HT-29 (cell line): Measurements from ENCODE around the gene SPATA2. TPM values are rescaled to one million over a fixed set of nuclear protein-coding genes. Genes with fewer than 3 reads are reported as not detected.
"Not testable (repeated sequence)": the region's sequence is repeated elsewhere in the genome, so short reads cannot be mapped to it uniquely, and the experiment has no call there.

Experiments used
- DNase-seq: peaks from one replicate; pipeline ENCODE4 v3.0.0-alpha.2; 2015; ENCODE audit warnings: low spot score
- total RNA-seq: library from RNA; depleted of rRNA; stranded (reverse); fragments of >200 nt; shearing (Covaris generic); gene quantifications from 2 replicates; pipeline ENCODE4 v1.2.3, GENCODE V29; 2014

SPATA2 gene
- total RNA-seq, 1 experiment from 2014 or later = 10.7 TPM

GRCh38 chr20:49885558-49886332 lies 29.6 kb downstream of the SPATA2 start:
- DNase-seq = no peak

GRCh38 chr20:49883246-49883802 lies 32.0 kb downstream of the SPATA2 start:
- DNase-seq = no peak

- DNase-seq = no peak
Measured at GRCh38 chr20:49882171-49882970, 33.0 kb downstream of the SPATA2 start.

- no peak for DNase-seq
Measured at GRCh38 chr20:49880724-49881445, 34.4 kb downstream of the SPATA2 start.

- no peak for DNase-seq
Measured at GRCh38 chr20:49880177-49880576, 35.2 kb downstream of the SPATA2 start.

GRCh38 chr20:49878977-49879376 lies 36.4 kb downstream of the SPATA2 start:
- DNase-seq = no peak

- DNase-seq = no peak
Measured at GRCh38 chr20:49877386-49877921, 37.9 kb downstream of the SPATA2 start.

GRCh38 chr20:49874696-49875095 lies 40.6 kb downstream of the SPATA2 start:
- no peak for DNase-seq

GRCh38 chr20:49872056-49872455 lies 43.3 kb downstream of the SPATA2 start:
- no peak for DNase-seq

GRCh38 chr20:49871391-49871948 lies 43.9 kb downstream of the SPATA2 start:
- DNase-seq = no peak

- DNase-seq = no peak
Measured at GRCh38 chr20:49870261-49870660, 45.1 kb downstream of the SPATA2 start.

- no peak for DNase-seq
Measured at GRCh38 chr20:49868964-49869363, 46.4 kb downstream of the SPATA2 start.

GRCh38 chr20:49868538-49868937 lies 46.8 kb downstream of the SPATA2 start:
- no peak for DNase-seq

GRCh38 chr20:49867453-49868215 lies 47.7 kb downstream of the SPATA2 start:
- no peak for DNase-seq

- DNase-seq = no peak
Measured at GRCh38 chr20:49866051-49866450, 49.3 kb downstream of the SPATA2 start.

- no peak for DNase-seq
Measured at GRCh38 chr20:49865559-49865958, 49.8 kb downstream of the SPATA2 start.

GRCh38 chr20:49863666-49864065 lies 51.7 kb downstream of the SPATA2 start:
- DNase-seq = no peak

GRCh38 chr20:49862607-49863200 lies 52.6 kb downstream of the SPATA2 start:
- no peak for DNase-seq

- not testable (repeated sequence) for DNase-seq
Measured at GRCh38 chr20:49861232-49861631, 54.1 kb downstream of the SPATA2 start.

GRCh38 chr20:49859807-49860206 lies 55.5 kb downstream of the SPATA2 start:
- peak; percentile 26 for DNase-seq
